HL-60/S4 (cell line): Measurements from ENCODE around the gene ERBB2.
"Not testable (repeated sequence)": the region's sequence is repeated elsewhere in the genome, so short reads cannot be mapped to it uniquely, and the experiment has no call there.

ENCODE experiments used
- in situ Hi-C: fragments of 300-500 bp; cut with MboI; formaldehyde crosslinking; loops from 2 replicates; pipeline ENCODE4 v1.14.3; 2022; ENCODE audit warnings: low sequenced_read_pairs

ERBB2 gene

GRCh38 chr17:39755554-39756379, 55.9 kb downstream of the ERBB2 start:
- in situ Hi-C loops = loop anchor here (10.0 kb wide), 1 partner anchor 121 kb away; the partner anchor contains the start of gene STARD3

- in situ Hi-C loops = loop anchor here (10.0 kb wide), 1 partner anchor 122 kb away; the partner anchor contains the start of gene STARD3
Observed at GRCh38 chr17:39756380-39757079, 56.7 kb downstream of the ERBB2 start.

GRCh38 chr17:39757176-39757662, 57.4 kb downstream of the ERBB2 start:
- in situ Hi-C loops = loop anchor here (10.0 kb wide), 1 partner anchor 122 kb away; the partner anchor contains the start of gene STARD3

GRCh38 chr17:39757931-39758873, 58.3 kb downstream of the ERBB2 start:
- in situ Hi-C loops = loop anchor here (10.0 kb wide), 1 partner anchor 123 kb away; the partner anchor contains the start of gene STARD3

- in situ Hi-C loops = loop anchor here (10.0 kb wide), 1 partner anchor 124 kb away; the partner anchor contains the start of gene STARD3
Observed at GRCh38 chr17:39759204-39759603, 59.3 kb downstream of the ERBB2 start.

GRCh38 chr17:39761861-39762496, 62.1 kb downstream of the ERBB2 start:
- in situ Hi-C loops = no loop called here

GRCh38 chr17:39763051-39763820, 63.4 kb downstream of the ERBB2 start:
- in situ Hi-C loops = no loop called here

GRCh38 chr17:39764171-39764570, 64.3 kb downstream of the ERBB2 start:
- in situ Hi-C loops = not testable (repeated sequence)

GRCh38 chr17:39765175-39765574, 65.3 kb downstream of the ERBB2 start:
- in situ Hi-C loops = no loop called here

- in situ Hi-C loops = no loop called here
Observed at GRCh38 chr17:39765766-39766165, 65.9 kb downstream of the ERBB2 start.

- in situ Hi-C loops = no loop called here
Observed at GRCh38 chr17:39767147-39767546, 67.3 kb downstream of the ERBB2 start.

- in situ Hi-C loops = no loop called here
Observed at GRCh38 chr17:39769974-39770587, 70.2 kb downstream of the ERBB2 start.

- in situ Hi-C loops = no loop called here
Observed at GRCh38 chr17:39772415-39772814, 72.6 kb downstream of the ERBB2 start.

GRCh38 chr17:39772987-39773934, 73.4 kb downstream of the ERBB2 start:
- in situ Hi-C loops = no loop called here

- in situ Hi-C loops = no loop called here
Observed at GRCh38 chr17:39774047-39774446, 74.2 kb downstream of the ERBB2 start.

GRCh38 chr17:39775031-39775430, 75.2 kb downstream of the ERBB2 start:
- in situ Hi-C loops = no loop called here

GRCh38 chr17:39776252-39776651, 76.4 kb downstream of the ERBB2 start:
- in situ Hi-C loops = no loop called here
